HepG2 (cell line): ENCODE data around the gene CARMIL1. TPM values are rescaled to one million over a fixed set of nuclear protein-coding genes. Genes with fewer than 3 reads are reported as not detected.

Experiments
- ATAC-seq: fragments of 200-7000 bp; cut with Tn5 transposase; 3 replicates; pipeline ENCODE4 v1.9.1; 2020; ENCODE audit warnings: mild to moderate bottlenecking, moderate library complexity
- BruUV-seq: library from RNA; stranded (reverse); fragments of 400-500 nt; replicated peaks from 2 replicates; lab custom pipeline; 2021; lab: Mats Ljungman, UMichigan
- CTCF ChIA-PET: fragments of 300-600 bp; formaldehyde crosslinking; extraction: SDS; loops from one replicate; lab custom pipeline; 2021; ENCODE audit warnings: low total read pairs, inconsistent platforms, low intra/inter-chr PET ratio; lab: Yijun Ruan, JAX
- POLR2A ChIA-PET: fragments of 350-600 bp; sonication (Branson Sonifier 250); formaldehyde crosslinking; loops from one replicate; lab custom pipeline; 2020; ENCODE audit warnings: antibody characterized with exemption, inconsistent platforms; lab: Yijun Ruan, JAX
- DNase-seq: peaks from one replicate; pipeline ENCODE4 v3.0.0-alpha.2; 2015; ENCODE audit warnings: low spot score
- FAIRE-seq: peaks from 3 replicates; lab custom pipeline; 2011; peaks lifted over from hg19 to GRCh38; lab: Jason Lieb, UNC
- H2AFZ ChIP-seq: one replicate; pipeline ENCODE4 v1.6.1; 2011; ENCODE audit warnings: low read length, inconsistent platforms
- H3K27ac ChIP-seq: fragments of 300-600 bp; 3 replicates; pipeline ENCODE4 v1.8.0; 2011; ENCODE audit warnings: mixed run types, mild to moderate bottlenecking, mixed read lengths, low read length, inconsistent platforms; ENCODE audit not compliant: insufficient read depth; ENCODE audit errors: extremely low read length
- H3K27me3 ChIP-seq, 2 experiments: fragments of 200-600 bp in 1 of 2; 2 replicates in 1 of 2; 3 replicates in 1 of 2; pipeline versions ENCODE4 v1.6.0 to v1.8.0; 2011; ENCODE audit warnings: low read length in 2 of 2, mild to moderate bottlenecking in 2 of 2, moderate library complexity in 2 of 2, inconsistent platforms in 1 of 2; ENCODE audit not compliant: insufficient read depth in 2 of 2, control insufficient read depth in 1 of 2
- H3K36me3 ChIP-seq, 2 experiments: fragments of 200-600 bp in 1 of 2; replicated peaks in 1 of 2; 2 replicates in 1 of 2; 3 replicates in 1 of 2; pipeline versions ENCODE4 v1.5.1 to v1.8.0; 2011; ENCODE audit warnings: low read length in 2 of 2, inconsistent platforms in 1 of 2; ENCODE audit not compliant: insufficient read depth in 2 of 2, control insufficient read depth in 1 of 2
- H3K4me1 ChIP-seq: 2 replicates; pipeline ENCODE4 v1.5.1; 2012; ENCODE audit warnings: low read length, inconsistent platforms; ENCODE audit not compliant: insufficient read depth
- H3K4me2 ChIP-seq: 2 replicates; pipeline ENCODE4 v1.6.0; 2011; ENCODE audit warnings: low read depth, low read length, inconsistent platforms
- H3K4me3 ChIP-seq, 3 experiments: fragments of 200-600 bp in 1 of 3; sonication (generic), shearing (Covaris generic) in 1 of 3; replicated peaks in 1 of 3; 2 replicates each; pipeline ENCODE4 v1.5.1; 2011 to 2016; ENCODE audit warnings: low read length in 3 of 3, inconsistent platforms in 2 of 3, low read depth in 2 of 3, mild to moderate bottlenecking in 2 of 3, control low read depth in 1 of 3, mixed read lengths in 1 of 3; ENCODE audit not compliant: insufficient read depth in 1 of 3
- H3K79me2 ChIP-seq: one replicate; pipeline ENCODE4 v1.6.1; 2011; ENCODE audit warnings: low read length, inconsistent platforms; ENCODE audit not compliant: insufficient read depth
- H3K9ac ChIP-seq: 2 replicates; pipeline ENCODE4 v1.6.0; 2011; ENCODE audit warnings: mild to moderate bottlenecking, low read depth, low read length, inconsistent platforms; ENCODE audit not compliant: insufficient read depth
- H3K9me3 ChIP-seq: 2 replicates; pipeline ENCODE4 v1.5.1; 2012; ENCODE audit warnings: mild to moderate bottlenecking, low read length
- H4K20me1 ChIP-seq: 2 replicates; pipeline ENCODE4 v1.6.0; 2011; ENCODE audit warnings: inconsistent platforms, mild to moderate bottlenecking, low read length, moderate library complexity; ENCODE audit not compliant: insufficient read depth
- BRCA1 ChIP-seq: sonication (generic); formaldehyde crosslinking; IDR thresholded peaks from 2 replicates; pipeline ENCODE4 v1.4.0; 2020; ENCODE audit warnings: missing genetic modification reagents
- RFXAP ChIP-seq: sonication (generic); formaldehyde crosslinking; IDR thresholded peaks from 2 replicates; pipeline ENCODE4 v1.4.0; 2020; ENCODE audit warnings: missing genetic modification reagents, borderline replicate concordance
- SUZ12 ChIP-seq: fragments of 150-350 bp; IDR thresholded peaks from 2 replicates; pipeline ENCODE4 v1.6.1; 2014; ENCODE audit warnings: low read depth, low read length
- TAF1 ChIP-seq: sonication (generic); formaldehyde crosslinking; IDR thresholded peaks from 2 replicates; pipeline ENCODE4 v1.4.0; 2020; ENCODE audit warnings: missing genetic modification reagents
- TBP ChIP-seq: sonication (generic); formaldehyde crosslinking; IDR thresholded peaks from 2 replicates; pipeline ENCODE4 v1.5.0; 2020; ENCODE audit warnings: missing genetic modification reagents
- ZNF260 ChIP-seq: sonication (generic); formaldehyde crosslinking; IDR thresholded peaks from 2 replicates; pipeline ENCODE4 v1.4.0; 2020; ENCODE audit warnings: missing genetic modification reagents, low read depth, mild to moderate bottlenecking, borderline replicate concordance
- ZNF317 ChIP-seq: sonication (generic); formaldehyde crosslinking; IDR thresholded peaks from 2 replicates; pipeline ENCODE4 v1.5.0; 2020; ENCODE audit warnings: mild to moderate bottlenecking, missing genetic modification reagents
- ZNF503 ChIP-seq: sonication (generic); formaldehyde crosslinking; IDR thresholded peaks from 2 replicates; pipeline ENCODE4 v1.4.0; 2020; ENCODE audit warnings: missing genetic modification reagents
- ZNF562 ChIP-seq: sonication (generic); formaldehyde crosslinking; IDR thresholded peaks from 2 replicates; pipeline ENCODE4 v1.8.0; 2022; ENCODE audit warnings: missing genetic modification reagents, borderline replicate concordance
- ZNF775 ChIP-seq: sonication (generic); formaldehyde crosslinking; IDR thresholded peaks from 2 replicates; pipeline ENCODE4 v1.4.0; 2020; ENCODE audit warnings: missing genetic modification reagents, mild to moderate bottlenecking, moderate library complexity, borderline replicate concordance
- WGBS: methylation state at CpG from one replicate; pipeline ENCODE4 v1.1.6; 2017; ENCODE audit warnings: low lambda C conversion rate; 5-methylcytosine and 5-hydroxymethylcytosine counted together
- in situ Hi-C: cut with HindIII; loops from 2 replicates; pipeline ENCODE4 v1.10.0; 2017; ENCODE audit warnings: low pct_unique_long_range_greater_than_20kb; ENCODE audit not compliant: extremely low pct_ligation_motif_present
- intact Hi-C: fragments of 100-400 bp; cut with micrococcal nuclease; formaldehyde crosslinking; loops from one replicate; pipeline ENCODE4 v1.10.0; 2022; ENCODE audit not compliant: unreplicated experiment
- polyA plus RNA-seq, 8 experiments: library from polyadenylated mRNA; depleted of rRNA in 3 of 8; stranded (reverse) in 7 of 8; unstranded in 1 of 8; fragments of >200 nt; fragmentation: Illumina TruSeq in 4 of 8; extraction: Trizol in 4 of 8; gene quantifications; 2 replicates each; pipeline versions ENCODE4 v1.2.1 to v1.2.3, GENCODE V29; 2011 to 2016; ENCODE audit warnings: low read depth in 4 of 8, missing spikeins in 1 of 8, mixed read lengths in 1 of 8; ENCODE audit not compliant: insufficient read depth in 1 of 8
- total RNA-seq, 5 experiments: library from RNA; depleted of rRNA; stranded (reverse); fragments of >200 nt; fragmentation: Illumina TruSeq; extraction: Trizol; gene quantifications; 2 replicates each; pipeline ENCODE4 v1.2.3, GENCODE V29; 2016; ENCODE audit warnings: low read depth in 1 of 5

Gene CARMIL1
- total and polyA plus RNA-seq, 2 of the 13 experiments (the other 11 are each of a cell fraction or from before 2014, with no cell fraction given) = 1.8 to 2.6 TPM

DNA sequence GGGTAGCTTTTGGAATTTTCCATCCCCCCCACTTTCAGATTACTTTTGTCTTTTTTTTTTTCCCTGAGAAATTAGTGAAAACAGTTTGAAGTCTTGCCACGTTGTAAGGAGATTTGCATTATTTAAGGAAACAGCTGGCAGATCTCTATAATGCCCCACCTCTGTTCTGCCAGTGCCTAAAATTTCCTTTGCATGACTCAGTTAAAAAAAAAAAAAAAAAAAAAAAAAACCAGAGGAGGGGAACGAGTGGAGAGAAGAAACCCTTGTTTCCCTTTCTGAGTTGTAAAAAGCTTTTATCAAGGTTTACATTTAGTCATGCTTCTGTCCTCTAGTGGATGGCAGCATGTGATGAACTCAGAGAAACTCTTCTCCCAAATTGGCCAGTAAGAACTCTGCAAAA lies 33.5 kb downstream of the CARMIL1 start:
- Histone ChIP-seq H3K27ac (no peak overlapping the region), H3K79me2 (no peaks in the 10 kb centered on the region), H3K4me2 (no peak overlapping the region), H3K27me3 (no peaks in the 10 kb centered on the region), H3K36me3 (no peaks in the 10 kb centered on the region), H3K4me1 (no peaks in the 10 kb centered on the region), H2AFZ (no peak overlapping the region), H3K9me3 (no peaks in the 10 kb centered on the region), H3K4me3 (no peak overlapping the region), H4K20me1 (no peaks in the 10 kb centered on the region), H3K9ac (no peak overlapping the region)
- ChIA-PET CTCF (no interaction called here), POLR2A (no interaction called here)
- in situ Hi-C loops (no loop called here), intact Hi-C loops (no loop called here)
- WGBS = 4% methylated on average over 2 of the region's 2 CpGs
- no peak for TF ChIP-seq SUZ12
- TF ChIP-seq BRCA1 (CRISPR knock-in tag) = no peak
- no peak for TF ChIP-seq ZNF562 (CRISPR knock-in tag)
- FAIRE-seq (no peak), DNase-seq (no peak), ATAC-seq (no peak)
- no TSS peak for BruUV-seq

GRCh38 chr6:25314509-25315175 lies 35.5 kb downstream of the CARMIL1 start:
- no peaks in the 10 kb centered on the region for H3K27me3 ChIP-seq
- ChIA-PET CTCF (no interaction called here), POLR2A (no interaction called here)
- no peaks in the 10 kb centered on the region for H3K4me1 ChIP-seq
- no peaks in the 10 kb centered on the region for H3K79me2 ChIP-seq
- no peak overlapping the region for H3K27ac ChIP-seq
- no peak overlapping the region for H2AFZ ChIP-seq
- no TSS peak for BruUV-seq
- WGBS = 83% methylated on average over 2 of the region's 2 CpGs
- intact Hi-C loops = no loop called here
- H3K4me2 ChIP-seq = no peak overlapping the region
- no peaks in the 10 kb centered on the region for H4K20me1 ChIP-seq
- ATAC-seq = no peak
- TF ChIP-seq TAF1 (CRISPR knock-in tag) (no peak), BRCA1 (CRISPR knock-in tag) (no peak), ZNF317 (CRISPR knock-in tag) (no peak), TBP (no peak), ZNF260 (CRISPR knock-in tag) (no peak), RFXAP (CRISPR knock-in tag) (no peak), ZNF503 (CRISPR knock-in tag) (no peak), ZNF775 (CRISPR knock-in tag) (no peak)
- no peak for DNase-seq
- no peaks in the 10 kb centered on the region for H3K36me3 ChIP-seq
- no peaks in the 10 kb centered on the region for H3K9me3 ChIP-seq
- no peak for FAIRE-seq
- in situ Hi-C loops = no loop called here
- no peak overlapping the region for H3K9ac ChIP-seq
- H3K4me3 ChIP-seq = no peak overlapping the region
